SJCRH30 (cell line): ENCODE data around the gene TMPRSS4. TPM values are rescaled to one million over a fixed set of nuclear protein-coding genes. Genes with fewer than 3 reads are reported as not detected.

Experiments used
- DNase-seq, 2 experiments: peaks; one replicate each; pipeline ENCODE4 v3.0.0-alpha.2; 2015 to 2020
- H3K27ac ChIP-seq: fragments of 250-450 bp; sonication (Bioruptor Pico); 2 replicates; pipeline ENCODE4 v1.5.1; 2020; ENCODE audit warnings: mild to moderate bottlenecking, moderate library complexity
- H3K27me3 ChIP-seq: fragments of 250-450 bp; sonication (Bioruptor Pico); 2 replicates; pipeline ENCODE4 v1.5.1; 2020; ENCODE audit warnings: mild to moderate bottlenecking, moderate library complexity
- H3K36me3 ChIP-seq: fragments of 250-450 bp; sonication (Bioruptor Pico); 2 replicates; pipeline ENCODE4 v1.5.1; 2020; ENCODE audit warnings: mild to moderate bottlenecking, moderate library complexity
- H3K4me1 ChIP-seq: fragments of 250-450 bp; sonication (Bioruptor Pico); 2 replicates; pipeline ENCODE4 v1.5.1; 2020; ENCODE audit warnings: mild to moderate bottlenecking, moderate library complexity
- H3K4me3 ChIP-seq: fragments of 250-450 bp; sonication (Bioruptor Pico); 2 replicates; pipeline ENCODE4 v1.5.1; 2020; ENCODE audit warnings: mild to moderate bottlenecking, moderate library complexity
- H3K9me3 ChIP-seq: fragments of 250-450 bp; sonication (Bioruptor Pico); replicated peaks from 2 replicates; pipeline ENCODE4 v1.5.1; 2020; ENCODE audit warnings: mild to moderate bottlenecking, moderate library complexity
- total RNA-seq: library from RNA; depleted of rRNA; stranded (reverse); fragments of >200 nt; shearing (Covaris generic); gene quantifications from 2 replicates; pipeline ENCODE4 v1.2.3, GENCODE V29; 2014

TMPRSS4 gene
- total RNA-seq, 1 experiment from 2014 or later: not detected

DNA sequence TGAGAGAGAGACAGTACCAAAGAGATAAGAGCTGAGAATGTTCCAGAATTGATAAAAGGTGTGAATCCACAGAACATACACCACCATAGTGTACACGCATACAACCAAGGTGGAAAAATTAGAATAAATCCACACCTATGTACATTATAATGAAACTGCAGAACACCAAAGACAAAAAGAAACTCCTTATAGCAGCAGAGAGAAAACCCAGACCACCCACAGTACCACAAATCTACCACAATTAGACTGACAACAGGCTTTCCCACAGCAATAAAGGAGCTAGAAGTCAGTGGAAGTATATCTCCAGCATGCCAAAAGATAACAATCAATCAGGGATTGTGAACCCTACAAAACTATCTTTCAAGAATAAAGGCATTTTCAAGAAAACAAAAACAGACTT, 43.9 kb downstream of the TMPRSS4 start:
- Histone ChIP-seq H3K27me3 (no peaks in the 10 kb centered on the region), H3K4me1 (no peaks in the 10 kb centered on the region), H3K4me3 (no peak overlapping the region), H3K36me3 (no peaks in the 10 kb centered on the region), H3K9me3 (no peaks in the 10 kb centered on the region), H3K27ac (no peak overlapping the region)
- DNase-seq: no peak

DNA sequence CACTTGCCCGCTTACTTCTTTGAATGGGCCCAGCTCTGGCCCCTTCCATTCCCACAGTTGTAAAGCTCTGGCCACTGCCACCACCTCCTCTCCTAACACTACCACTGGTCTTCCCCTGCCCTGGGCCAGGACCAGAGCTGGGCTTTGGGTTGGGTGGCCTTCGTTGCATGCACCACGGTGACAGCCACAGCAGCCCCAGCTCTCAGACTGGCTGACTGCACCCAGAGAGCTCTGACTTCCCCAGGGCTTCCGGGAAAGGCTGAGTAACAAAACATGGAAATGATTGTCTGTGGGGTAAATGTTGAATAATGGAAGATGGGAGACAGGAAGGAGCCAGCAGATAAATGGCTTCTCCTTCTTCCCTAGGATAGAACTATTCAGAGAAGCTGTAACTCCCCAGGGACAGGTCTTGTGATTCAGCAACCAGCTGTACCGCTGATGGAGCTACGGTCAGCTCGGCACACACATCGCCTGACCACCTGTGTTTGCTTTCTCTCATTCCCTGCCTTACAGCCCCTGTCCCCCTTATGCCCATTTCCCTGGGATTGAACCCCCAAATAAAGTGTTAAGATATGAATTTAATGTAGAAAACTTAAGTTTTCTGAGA, 48.2 kb downstream of the TMPRSS4 start:
- Histone ChIP-seq H3K4me1 (no peaks in the 10 kb centered on the region), H3K36me3 (no peaks in the 10 kb centered on the region), H3K27me3 (no peaks in the 10 kb centered on the region), H3K9me3 (no peaks in the 10 kb centered on the region), H3K4me3 (no peak overlapping the region), H3K27ac (no peak overlapping the region)
- DNase-seq: no peak

DNA sequence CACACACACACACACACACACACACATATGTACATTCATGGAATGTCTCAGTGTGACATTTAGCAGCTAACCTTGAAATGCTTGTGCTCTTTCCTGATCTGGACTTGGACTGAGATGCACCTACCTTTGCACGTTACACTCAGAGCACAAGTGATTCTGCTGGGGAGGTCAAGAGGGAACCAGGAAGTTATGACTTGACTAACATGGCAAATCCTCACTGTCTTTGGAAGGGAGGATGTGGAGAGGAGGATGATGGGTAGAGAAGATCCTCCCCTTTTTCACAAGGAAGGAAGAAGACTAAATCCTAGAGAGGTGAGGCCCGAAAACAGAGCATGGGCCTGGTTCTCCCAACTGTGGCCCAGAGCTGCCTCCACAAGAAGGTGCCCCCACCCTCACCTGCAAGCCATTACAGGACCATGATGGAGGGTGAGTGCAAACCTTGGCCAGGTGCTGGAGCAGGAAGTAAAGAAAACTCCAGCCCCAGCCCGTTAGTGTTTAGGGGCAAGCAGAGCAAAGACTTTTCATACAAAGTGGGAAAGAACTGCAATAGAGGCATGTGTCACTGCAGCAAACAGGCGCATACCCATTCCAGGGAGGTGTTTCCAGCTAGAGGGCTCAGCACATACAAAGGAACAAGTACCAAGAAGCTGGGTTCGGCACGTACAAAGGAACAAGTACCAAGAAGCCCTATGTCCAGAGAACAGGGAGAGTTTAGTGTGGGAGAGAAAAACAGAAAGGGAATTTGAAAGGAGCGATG, 49.4 kb downstream of the TMPRSS4 start:
- no peaks in the 10 kb centered on the region for H3K27me3 ChIP-seq
- DNase-seq: no peak
- no peaks in the 10 kb centered on the region for H3K9me3 ChIP-seq
- no peak overlapping the region for H3K27ac ChIP-seq
- no peaks in the 10 kb centered on the region for H3K4me1 ChIP-seq
- H3K36me3 ChIP-seq: no peaks in the 10 kb centered on the region
- H3K4me3 ChIP-seq: no peak overlapping the region

DNA sequence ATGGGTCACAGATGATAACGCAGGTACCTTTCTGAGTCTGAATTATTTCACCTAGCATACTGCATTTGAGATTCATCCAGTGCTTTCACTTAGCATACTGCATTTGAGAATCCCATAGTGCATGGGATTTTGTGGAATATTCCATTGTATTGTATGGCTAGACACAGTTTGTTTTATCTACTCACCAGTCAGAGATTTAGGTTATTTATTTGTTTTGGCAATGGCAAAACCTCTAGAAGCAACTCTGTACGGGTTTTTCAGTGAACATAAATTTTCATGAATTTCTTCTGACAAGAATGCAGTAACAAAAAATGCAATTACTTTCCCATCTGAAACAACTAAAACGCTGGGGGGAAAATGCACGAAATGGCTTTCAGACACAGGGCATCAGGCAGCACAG, 51.4 kb downstream of the TMPRSS4 start:
- DNase-seq: no peak
- Histone ChIP-seq H3K27me3 (no peaks in the 10 kb centered on the region), H3K9me3 (no peaks in the 10 kb centered on the region), H3K27ac (no peak overlapping the region), H3K4me1 (no peaks in the 10 kb centered on the region), H3K36me3 (no peaks in the 10 kb centered on the region), H3K4me3 (no peak overlapping the region)

DNA sequence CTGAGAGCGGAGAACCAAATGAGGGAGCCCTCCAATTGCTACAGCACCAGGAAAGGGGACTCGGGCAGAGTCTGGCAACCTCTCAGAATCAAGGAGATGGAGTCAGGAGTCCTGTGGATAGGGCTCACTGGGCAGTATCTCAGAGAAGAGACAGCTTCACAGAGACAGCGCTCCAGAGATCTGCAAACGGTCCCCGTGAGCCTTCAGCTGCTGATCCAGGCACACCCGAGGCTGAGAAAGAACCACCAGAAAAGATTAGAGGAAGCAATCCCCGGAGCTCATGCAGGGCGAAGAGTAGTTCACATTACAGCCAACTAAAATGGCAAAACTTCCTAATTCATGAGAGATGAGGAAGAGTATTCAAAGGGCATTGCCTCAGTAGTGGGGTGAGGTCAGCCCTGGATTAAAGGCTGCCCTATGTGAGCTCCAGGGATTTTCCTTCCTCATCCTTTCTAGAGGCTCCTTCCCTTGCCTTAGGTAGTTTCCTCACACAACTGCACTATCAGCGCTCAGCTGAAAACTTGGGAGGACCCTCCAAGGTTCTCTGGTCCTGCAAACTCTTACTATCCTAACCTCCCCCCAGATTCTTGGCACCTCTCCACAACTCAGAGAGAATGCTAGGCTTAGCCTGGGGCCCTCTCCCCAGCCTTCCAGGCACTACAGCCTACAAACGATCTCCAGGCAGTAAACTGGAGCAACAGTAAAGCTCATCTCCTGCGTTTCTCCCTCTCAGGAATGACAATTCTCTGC, 52.0 kb downstream of the TMPRSS4 start:
- Histone ChIP-seq H3K27ac (no peak overlapping the region), H3K4me1 (no peaks in the 10 kb centered on the region), H3K36me3 (no peaks in the 10 kb centered on the region), H3K9me3 (no peaks in the 10 kb centered on the region), H3K27me3 (no peaks in the 10 kb centered on the region), H3K4me3 (no peak overlapping the region)
- DNase-seq: no peak

DNA sequence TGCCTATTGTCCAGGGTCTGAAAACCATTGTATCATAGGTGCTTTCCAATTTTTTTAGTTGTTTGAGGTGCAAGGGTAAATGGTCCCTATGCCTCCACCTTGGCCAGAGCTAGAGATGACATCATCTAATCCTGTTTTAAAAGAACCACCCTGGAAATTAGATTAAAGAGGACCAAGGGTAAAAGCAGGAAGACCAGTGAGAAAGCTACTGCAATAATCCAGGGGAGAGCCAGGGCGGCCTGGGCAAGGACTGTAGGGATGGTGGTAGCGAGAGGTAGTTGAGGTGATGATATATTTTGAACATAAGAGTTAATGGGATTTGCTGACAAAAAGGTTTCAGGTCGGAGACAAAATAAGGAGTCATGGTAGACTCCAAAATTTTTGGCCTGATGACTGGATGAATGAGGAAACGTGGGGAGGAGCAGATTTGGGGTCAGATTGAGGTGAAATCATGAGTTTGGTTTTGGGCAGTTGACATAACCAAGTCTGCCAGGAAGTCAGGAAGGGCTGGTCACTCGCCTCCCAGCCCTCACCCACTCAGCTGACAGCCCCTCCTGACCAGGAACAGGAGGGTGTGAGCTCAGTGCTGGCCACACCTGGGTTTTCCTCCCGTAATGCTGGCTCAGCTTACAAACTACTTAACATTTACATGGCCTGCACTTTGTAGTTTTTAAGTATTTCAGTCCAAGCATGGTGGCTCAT, 52.7 kb downstream of the TMPRSS4 start:
- Histone ChIP-seq H3K36me3 (no peaks in the 10 kb centered on the region), H3K27ac (no peak overlapping the region), H3K4me1 (no peaks in the 10 kb centered on the region), H3K4me3 (no peak overlapping the region), H3K27me3 (no peaks in the 10 kb centered on the region), H3K9me3 (no peaks in the 10 kb centered on the region)
- DNase-seq: no peak

DNA sequence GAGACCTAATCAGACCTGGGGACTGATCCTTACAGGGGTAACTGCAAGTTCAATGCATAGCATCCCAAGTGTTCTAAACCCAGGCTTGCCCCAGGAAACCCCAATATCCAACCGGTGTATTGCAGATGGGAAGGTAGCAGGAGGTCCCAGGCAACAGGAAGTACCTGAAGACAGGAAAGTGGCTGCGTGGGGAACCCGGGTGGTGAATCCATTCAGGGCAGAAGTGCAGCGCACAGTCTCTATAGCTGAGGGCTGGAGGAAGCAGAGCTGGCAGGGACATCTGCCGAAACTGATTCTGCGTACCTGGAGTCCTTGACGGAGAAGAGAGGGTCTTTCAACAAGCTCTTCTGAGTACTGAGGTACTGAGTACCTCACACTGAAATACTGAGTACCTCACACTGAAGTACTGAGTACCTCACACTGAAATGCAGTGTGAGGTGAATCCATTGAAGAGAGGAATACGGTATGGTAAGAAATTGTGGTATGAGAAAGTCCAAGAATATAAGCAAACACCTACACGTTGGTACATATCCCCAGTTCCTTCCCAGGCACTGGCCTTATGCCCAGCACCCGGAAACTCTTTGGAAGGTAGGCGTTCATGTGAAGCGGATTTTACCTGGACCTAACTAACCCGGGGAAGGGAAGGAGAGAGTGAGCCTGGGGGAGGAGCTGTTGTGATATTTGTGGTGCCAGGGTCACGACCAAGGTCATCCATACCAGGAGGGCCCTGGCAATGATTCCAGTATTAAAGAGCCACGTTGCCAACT, 55.7 kb downstream of the TMPRSS4 start:
- H3K27ac ChIP-seq: no peak overlapping the region
- H3K4me3 ChIP-seq: no peak overlapping the region
- no peaks in the 10 kb centered on the region for H3K27me3 ChIP-seq
- no peak for DNase-seq
- no peaks in the 10 kb centered on the region for H3K36me3 ChIP-seq
- H3K4me1 ChIP-seq: no peaks in the 10 kb centered on the region
- H3K9me3 ChIP-seq: no peaks in the 10 kb centered on the region

DNA sequence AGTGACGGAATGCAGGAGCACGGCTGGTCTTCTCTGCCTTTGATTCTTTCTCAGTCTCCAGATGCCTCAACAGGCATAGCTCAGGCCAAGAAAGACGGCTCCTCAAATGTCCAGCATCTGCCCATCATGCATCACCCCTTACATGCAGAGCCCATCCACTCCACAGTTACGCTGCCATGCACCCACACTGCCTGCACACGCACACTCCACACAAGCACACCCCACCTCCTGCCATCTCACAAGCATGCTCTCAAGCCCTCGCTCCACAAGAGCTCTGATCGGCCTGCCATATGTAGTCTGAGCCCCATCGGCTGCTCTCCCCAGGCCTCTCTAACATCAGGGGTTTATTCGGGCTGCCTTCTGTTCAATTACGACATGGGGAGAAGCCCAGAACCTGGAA, 56.9 kb downstream of the TMPRSS4 start:
- no peak for DNase-seq
- Histone ChIP-seq H3K27ac (no peak overlapping the region), H3K27me3 (0 out of 2 replicates have a peak, but pooled peaks cover 2% of the 10 kb centered on the region), H3K4me3 (no peak overlapping the region), H3K4me1 (no peaks in the 10 kb centered on the region), H3K36me3 (no peaks in the 10 kb centered on the region), H3K9me3 (no peaks in the 10 kb centered on the region)

DNA sequence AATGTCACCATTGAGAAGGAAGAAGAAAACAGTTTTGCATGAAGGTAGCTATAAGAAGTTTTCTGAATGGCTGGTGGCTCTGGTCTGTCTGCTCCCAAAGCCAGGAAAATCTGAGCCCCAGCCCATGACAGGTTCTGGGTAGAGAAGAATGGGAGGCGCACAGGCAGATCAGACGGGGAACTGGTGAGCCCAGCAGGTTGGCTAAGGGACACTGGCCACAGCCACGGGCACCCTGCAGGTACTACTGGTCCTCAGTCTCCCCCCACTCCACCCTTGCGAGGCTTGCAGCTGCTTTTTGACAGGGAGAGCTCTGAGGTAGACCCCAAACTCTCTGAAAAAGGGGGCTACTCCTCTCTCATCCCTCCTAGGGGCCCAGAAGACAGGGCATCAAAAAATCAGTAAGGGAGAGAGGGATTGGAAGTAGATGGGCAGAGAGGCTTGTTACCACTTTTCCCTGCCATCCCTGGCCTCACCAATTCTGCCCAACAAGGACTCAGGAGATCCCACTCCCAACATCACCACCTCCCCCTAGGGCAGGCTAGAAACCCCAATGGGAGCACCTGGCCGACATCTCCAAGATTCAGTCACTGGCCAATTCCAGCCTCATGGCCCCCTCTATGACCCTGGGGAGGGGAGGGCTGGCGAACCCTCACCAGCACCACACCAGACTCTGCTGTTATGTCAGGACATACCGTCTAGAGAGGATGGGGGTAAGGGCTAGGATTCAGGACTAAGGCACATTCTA, 58.3 kb downstream of the TMPRSS4 start:
- Histone ChIP-seq H3K27ac (no peak overlapping the region), H3K4me1 (no peaks in the 10 kb centered on the region), H3K9me3 (no peaks in the 10 kb centered on the region), H3K4me3 (no peak overlapping the region), H3K36me3 (no peaks in the 10 kb centered on the region), H3K27me3 (0 out of 2 replicates have a peak, but pooled peaks cover 2% of the 10 kb centered on the region)
- DNase-seq: no peak

DNA sequence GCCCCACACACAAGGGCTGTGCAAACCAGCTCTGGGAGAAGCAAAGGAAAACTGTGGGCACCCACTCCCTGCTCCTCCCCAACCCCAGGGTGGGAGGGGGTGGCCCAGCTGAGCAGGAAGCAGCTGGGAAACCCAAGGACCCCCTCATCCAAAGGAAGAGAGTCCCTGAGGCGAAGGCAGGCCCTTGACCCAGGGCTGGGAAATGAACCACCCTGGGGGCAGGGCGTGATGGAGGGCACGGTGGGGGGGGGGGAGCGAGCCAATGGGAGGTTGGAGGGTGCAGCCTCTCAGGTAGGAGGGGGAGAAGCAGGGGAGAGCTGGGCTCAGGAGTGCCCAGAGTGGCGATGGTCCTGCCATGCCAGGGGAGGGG, 58.9 kb downstream of the TMPRSS4 start:
- H3K4me3 ChIP-seq: no peak overlapping the region
- 0 out of 2 replicates have a peak, but pooled peaks cover 2% of the 10 kb centered on the region for H3K27me3 ChIP-seq
- H3K4me1 ChIP-seq: no peaks in the 10 kb centered on the region
- H3K36me3 ChIP-seq: no peaks in the 10 kb centered on the region
- no peak for DNase-seq
- no peak overlapping the region for H3K27ac ChIP-seq
- H3K9me3 ChIP-seq: no peaks in the 10 kb centered on the region

DNA sequence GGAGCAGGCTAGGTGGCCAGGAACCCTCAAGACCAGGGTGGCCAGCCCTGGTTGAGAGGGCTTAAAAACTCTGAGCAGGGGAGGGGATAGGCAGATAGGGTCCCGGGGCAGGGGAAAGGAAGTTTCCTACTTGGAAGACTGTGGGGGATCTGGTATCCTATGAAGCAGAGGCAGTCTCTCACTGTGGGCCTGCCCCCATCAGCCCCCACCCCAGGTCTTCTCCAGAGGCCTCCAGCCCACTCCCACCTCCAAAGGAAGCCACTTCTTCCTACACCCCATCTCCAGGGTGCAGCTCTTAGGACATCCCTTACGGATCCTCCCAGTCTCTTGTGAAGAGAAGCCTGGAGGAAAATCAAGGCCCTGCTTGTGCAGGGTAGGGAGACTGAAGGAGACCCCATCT, 59.5 kb downstream of the TMPRSS4 start:
- Histone ChIP-seq H3K4me3 (no peak overlapping the region), H3K36me3 (no peaks in the 10 kb centered on the region), H3K27ac (no peak overlapping the region), H3K9me3 (no peaks in the 10 kb centered on the region), H3K27me3 (0 out of 2 replicates have a peak, but pooled peaks cover 2% of the 10 kb centered on the region), H3K4me1 (no peaks in the 10 kb centered on the region)
- no peak for DNase-seq

DNA sequence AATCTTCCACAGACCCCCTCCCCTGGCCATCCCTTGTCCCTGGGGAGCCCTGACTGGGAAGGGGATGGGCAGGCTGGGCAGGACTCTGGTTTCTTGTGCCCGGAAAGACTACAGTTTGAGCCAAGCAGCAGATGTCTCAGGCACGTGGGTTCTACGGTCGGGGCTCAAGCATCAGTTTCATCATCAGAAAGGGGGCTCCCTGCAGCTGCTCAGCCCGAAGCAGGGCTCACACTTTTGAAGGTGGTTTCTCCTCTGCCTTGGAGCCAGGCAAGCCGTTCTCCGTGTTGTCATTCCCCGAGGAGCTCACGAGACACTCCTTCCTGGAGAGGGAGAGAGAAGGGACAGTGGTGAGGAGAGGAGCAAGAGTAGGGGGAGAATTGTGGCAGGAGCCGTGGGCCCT, 59.9 kb downstream of the TMPRSS4 start:
- H3K36me3 ChIP-seq: no peaks in the 10 kb centered on the region

DNA sequence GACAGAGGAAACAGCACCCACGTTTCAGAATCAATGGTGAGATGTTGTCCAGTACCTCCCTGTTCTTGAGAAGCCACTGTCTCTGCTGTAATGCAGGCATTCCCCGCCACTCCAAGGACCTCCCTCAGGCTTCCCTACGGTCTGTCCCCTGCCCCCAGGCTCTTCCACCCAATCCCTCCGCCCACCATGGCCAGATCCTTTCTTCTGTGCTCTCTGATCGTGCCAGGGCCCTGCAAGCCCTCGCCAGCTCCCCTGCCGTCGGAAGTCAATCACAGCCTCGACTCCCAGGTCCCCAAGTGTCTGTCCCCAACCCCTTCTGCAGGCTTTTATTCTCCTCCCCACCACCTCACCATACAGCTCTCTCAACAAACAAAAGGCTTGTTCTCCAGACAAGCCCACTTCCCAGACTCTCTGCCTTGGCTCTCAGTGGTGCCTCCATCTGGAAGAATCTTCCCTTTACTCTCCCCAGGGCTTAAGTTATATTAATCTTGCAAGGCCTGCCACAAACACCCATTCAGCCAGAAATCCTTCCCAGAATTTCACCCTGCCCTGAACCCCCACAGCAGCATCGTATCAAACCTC, 62.1 kb downstream of the TMPRSS4 start:
- 0 out of 2 replicates have a peak, but pooled peaks cover 2% of the 10 kb centered on the region for H3K27me3 ChIP-seq
- H3K9me3 ChIP-seq: no peaks in the 10 kb centered on the region
- H3K4me1 ChIP-seq: no peaks in the 10 kb centered on the region
- no peak for DNase-seq
- H3K27ac ChIP-seq: no peak overlapping the region
- H3K4me3 ChIP-seq: no peak overlapping the region
- H3K36me3 ChIP-seq: no peaks in the 10 kb centered on the region

More for the DNA sequence above, 59.9 kb downstream of the TMPRSS4 start:
- DNase-seq: no peak
- Histone ChIP-seq H3K27me3 (0 out of 2 replicates have a peak, but pooled peaks cover 2% of the 10 kb centered on the region), H3K9me3 (no peaks in the 10 kb centered on the region), H3K27ac (no peak overlapping the region), H3K4me1 (no peaks in the 10 kb centered on the region), H3K4me3 (no peak overlapping the region)
